Occipital lobe (tissue), 3 donors: ENCODE measurements around the gene TRMT112. TPM values are rescaled to one million over a fixed set of nuclear protein-coding genes. Genes with fewer than 3 reads are reported as not detected.

Experiments
- DNase-seq: peaks from one replicate; lab custom pipeline; 2025; lab: John Stamatoyannopoulos, UW
- small RNA-seq: library from RNA; depleted of rRNA; stranded (forward); fragments of <200 nt; gene quantifications from one replicate; pipeline ENCODE3, GENCODE V24; 2014
- total RNA-seq: library from RNA; depleted of rRNA; stranded (reverse); fragments of >200 nt; gene quantifications from one replicate; pipeline ENCODE4 v1.2.3, GENCODE V29; 2014

TRMT112 gene
- total RNA-seq, 1 donor from 2014 or later: 81.9 TPM

DNA sequence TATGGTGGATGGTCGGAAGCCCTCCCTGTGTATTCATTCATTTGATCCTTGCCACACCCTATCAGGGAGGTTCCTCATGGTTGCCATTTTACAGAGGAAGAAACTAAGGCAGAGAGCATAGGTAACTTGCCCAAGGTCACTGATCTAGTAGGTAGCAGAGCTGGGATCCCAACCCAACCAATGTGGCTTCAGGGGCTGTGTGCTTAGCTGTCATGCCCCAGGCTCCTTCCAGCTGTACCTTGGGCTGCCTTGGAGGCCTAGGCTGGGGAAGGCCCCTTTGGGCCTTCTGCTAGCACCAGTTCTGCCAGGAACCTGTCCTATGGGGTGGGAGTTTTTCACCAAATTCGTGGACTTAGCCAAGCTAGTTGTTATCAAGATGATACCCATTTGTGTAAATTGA lies 41.5 kb downstream of the TRMT112 start:
- no peak for DNase-seq

- DNase-seq: no peak
Observed at GRCh38 chr11:64275031-64275800, 42.1 kb downstream of the TRMT112 start.

- peak; percentile 99 for DNase-seq
Observed at GRCh38 chr11:64269540-64270220, 47.7 kb downstream of the TRMT112 start.

DNA sequence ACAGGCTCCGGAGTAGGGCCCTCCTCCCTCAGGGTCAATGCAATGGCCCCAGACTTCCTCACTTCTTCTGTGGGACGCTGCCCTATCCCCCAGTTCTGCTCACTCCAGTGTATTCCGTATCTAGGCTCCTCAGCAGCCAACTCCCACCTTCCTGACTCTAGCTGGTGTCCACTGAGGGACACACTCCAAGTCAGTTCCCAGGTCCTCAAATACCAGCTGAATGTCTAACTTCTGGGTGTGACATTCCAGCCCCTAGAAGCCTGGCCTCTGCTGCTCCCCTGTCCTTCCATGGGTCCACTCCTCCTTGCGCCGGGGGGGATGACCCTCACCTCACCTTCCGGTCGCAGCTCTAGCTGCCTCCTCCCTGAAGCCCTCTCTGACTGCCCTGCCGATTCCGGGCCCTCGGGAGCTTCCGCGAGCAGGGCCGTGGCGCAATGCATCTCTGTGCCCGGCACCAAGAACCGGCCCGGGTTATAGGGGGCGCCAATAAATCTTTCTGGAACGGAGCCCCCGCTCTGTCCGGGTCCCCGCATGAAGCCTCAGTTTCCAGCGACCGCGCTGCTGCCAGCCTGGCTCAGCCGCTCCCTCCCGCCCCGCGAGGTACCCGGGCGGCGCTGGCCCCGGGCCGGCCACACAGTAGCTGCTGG lies 48.3 kb downstream of the TRMT112 start:
- no peak for DNase-seq

DNA sequence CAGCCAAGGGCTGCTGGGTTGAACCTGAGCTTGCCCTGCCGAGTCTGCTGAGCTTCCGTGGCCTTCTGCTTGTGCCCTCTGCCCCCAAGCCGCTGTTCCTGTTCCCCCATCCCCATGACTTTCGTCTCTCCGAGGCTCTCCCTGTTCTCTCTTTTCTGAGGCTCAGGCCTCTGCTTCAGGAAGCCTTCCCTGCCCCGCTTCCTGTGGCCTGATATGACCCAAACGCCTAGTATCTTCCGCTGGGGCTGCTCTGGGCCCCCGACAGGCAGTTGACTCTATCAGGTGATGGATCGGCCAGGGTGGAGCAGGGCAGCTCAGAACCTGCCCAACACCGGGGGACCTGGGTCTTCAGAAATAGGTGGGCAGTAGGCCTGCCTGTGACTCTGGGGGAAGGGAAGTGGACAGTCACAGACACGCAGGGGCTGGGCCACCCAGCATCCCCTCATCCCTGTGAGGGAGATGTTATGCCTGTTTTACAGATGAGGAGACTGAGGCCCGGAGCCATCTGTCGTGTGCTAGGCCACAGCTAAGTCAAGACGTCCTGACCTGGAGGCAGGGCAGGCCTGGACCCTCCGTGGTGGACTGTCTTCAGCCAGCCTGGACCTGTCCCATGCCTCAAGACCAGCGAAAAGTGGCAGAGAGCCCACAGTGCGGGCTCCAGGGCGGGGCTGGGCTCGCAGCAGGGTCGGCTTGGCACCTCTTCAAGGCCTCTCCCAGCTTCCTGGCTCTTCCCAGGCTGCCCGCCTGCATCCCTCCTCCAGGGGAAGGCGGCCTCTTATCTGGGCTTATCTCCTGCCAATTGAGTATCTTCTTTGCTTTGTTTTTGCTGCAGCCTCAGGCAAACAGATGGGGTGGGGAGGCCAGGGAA lies 49.1 kb downstream of the TRMT112 start:
- no peak for DNase-seq

DNA sequence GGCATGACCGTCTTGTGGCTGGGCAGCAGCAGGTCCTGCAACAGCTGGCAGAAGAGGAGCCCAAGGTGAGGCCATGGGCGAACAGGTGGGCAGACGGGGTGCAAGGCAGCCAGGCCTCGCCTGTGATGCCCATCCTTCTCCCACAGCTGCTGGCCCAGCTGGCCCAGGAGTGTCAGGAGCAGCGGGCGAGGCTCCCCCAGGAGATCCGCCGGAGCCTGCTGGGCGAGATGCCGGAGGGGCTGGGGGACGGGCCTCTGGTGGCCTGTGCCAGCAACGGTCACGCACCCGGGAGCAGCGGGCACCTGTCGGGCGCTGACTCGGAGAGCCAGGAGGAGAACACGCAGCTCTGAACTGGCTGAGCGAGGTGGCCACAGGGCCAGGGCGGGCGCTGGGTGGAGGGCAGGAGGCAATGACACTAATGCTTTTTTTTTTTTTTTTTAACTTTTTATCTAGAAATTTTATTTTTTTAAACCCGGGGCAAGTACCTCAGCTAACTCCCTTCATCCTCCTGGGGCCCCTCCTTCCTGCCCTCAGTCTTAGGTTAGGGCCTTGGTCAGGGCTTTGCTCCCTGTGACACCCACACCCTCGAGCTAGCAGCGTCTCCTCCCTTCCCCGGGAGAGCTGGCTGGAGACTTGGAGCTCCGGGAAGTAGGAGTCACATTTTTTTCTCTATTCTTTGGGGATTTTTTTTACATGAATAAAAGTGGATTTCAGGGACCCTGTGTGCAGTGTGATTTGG lies 50.0 kb downstream of the TRMT112 start:
- no peak for DNase-seq

Small RNAs within 50 kb of the gene (small RNA-seq; reads per million reads assigned to genes)
- gene MIR7155: not detected
- not detected for gene RF00019

Other genes with a start within 250 kb of the TRMT112 start
- 16.2 TPM for gene MACROD1, start 151.4 kb downstream of the TRMT112 start, total RNA-seq
- gene STIP1, start 131.4 kb downstream of the TRMT112 start, total RNA-seq: 69.4 TPM
- 1.6 TPM for gene FERMT3, start 110.8 kb downstream of the TRMT112 start, total RNA-seq
- 7.3 TPM for gene TRPT1, start 91.4 kb downstream of the TRMT112 start, total RNA-seq
- gene NUDT22, start 91.3 kb downstream of the TRMT112 start, total RNA-seq: 11.2 TPM
- 5.6 TPM for gene DNAJC4, start 87.0 kb downstream of the TRMT112 start, total RNA-seq
- 9.5 TPM for gene VEGFB, start 83.0 kb downstream of the TRMT112 start, total RNA-seq
- gene FKBP2, start 76.5 kb downstream of the TRMT112 start, total RNA-seq: 17.5 TPM
- 74.2 TPM for gene PPP1R14B, start 70.6 kb downstream of the TRMT112 start, total RNA-seq
- 9.2 TPM for gene PLCB3, start 66.0 kb downstream of the TRMT112 start, total RNA-seq
- gene BAD, start 32.9 kb downstream of the TRMT112 start, total RNA-seq: 28.2 TPM
- 9.7 TPM for gene GPR137, start 31.7 kb downstream of the TRMT112 start, total RNA-seq
- gene KCNK4, start 26.3 kb downstream of the TRMT112 start, total RNA-seq: 3.0 TPM
- gene CATSPERZ, start 17.2 kb downstream of the TRMT112 start, total RNA-seq: 1.7 TPM
- 14.2 TPM for gene ESRRA, start 12.0 kb downstream of the TRMT112 start, total RNA-seq
- gene PRDX5, start 562 bp upstream of the TRMT112 start, total RNA-seq: 93.0 TPM
- 1.4 TPM for gene CCDC88B, start 22.6 kb upstream of the TRMT112 start, total RNA-seq
- 10.0 TPM for gene RPS6KA4, start 41.6 kb upstream of the TRMT112 start, total RNA-seq
- gene SLC22A11, start 238.4 kb upstream of the TRMT112 start, total RNA-seq: not detected